ENCODE results near the gene ZC3H7A.
A peak's percentile ranks its signal among the peaks of the same experiment; 100 is the strongest.
"Not testable (repeated sequence)": the region's sequence is repeated elsewhere in the genome, so short reads cannot be mapped to it uniquely, and the experiment has no call there.

Gene ZC3H7A

DNA sequence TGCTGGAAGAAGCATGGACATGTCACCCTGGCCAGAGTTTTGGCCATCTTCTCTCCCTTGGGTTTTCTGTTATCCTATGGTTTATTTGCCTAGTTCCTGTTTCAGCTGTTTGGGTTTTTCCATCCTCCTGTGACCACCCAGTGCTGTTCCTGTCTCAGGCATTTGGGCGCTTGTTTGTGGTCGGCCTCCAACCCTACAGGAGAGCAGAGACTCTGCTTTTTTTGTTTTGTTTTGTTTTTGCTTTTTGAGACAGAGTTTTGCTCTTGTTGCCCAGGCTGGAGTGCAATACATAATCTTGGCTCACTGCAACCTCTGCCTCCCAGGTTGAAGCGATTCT lies 3.3 kb upstream of the ZC3H7A start:
- no peak for DNase-seq

DNA sequence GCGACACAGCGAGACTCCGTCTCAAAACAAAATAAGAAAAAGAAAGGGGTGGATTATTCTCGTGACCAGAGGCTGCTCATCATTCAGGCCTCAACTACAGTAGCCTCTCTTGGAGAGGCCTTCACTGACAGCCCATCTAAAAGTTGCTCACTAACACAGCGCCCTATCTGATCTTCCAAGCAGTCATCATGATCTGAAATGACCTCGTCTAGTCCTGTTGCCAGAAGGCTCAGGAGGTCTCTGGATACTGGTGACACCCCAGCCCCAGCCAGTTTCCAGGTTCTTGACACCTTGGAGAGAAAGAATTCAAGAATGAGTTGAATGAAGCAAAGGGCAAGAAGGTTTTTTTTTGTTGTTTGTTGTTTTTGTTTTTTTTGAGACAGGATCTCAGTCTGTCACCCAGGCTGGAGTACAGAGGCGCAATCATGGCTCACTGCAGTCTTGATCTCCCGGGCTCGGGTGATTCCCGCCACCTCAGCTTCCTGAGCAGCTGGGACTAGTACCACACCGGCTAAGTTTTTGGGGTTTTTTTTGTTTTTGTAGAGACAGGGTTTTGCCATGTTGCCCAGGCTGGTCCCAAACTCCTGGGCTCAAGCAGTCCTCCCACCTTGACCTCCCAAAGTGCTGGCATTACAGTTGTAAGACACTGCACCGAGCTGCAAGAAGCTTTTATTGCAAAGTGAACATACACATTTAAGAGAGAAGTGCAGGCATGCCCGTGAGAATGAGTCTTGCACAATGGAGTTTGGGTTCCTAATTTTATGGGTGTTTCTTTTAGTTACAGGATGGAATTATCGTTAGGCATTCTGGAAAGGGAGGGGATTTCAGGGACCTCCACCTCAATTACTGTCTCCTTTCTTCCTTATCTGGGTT lies 2.7 kb upstream of the ZC3H7A start:
- no peak for DNase-seq

DNA sequence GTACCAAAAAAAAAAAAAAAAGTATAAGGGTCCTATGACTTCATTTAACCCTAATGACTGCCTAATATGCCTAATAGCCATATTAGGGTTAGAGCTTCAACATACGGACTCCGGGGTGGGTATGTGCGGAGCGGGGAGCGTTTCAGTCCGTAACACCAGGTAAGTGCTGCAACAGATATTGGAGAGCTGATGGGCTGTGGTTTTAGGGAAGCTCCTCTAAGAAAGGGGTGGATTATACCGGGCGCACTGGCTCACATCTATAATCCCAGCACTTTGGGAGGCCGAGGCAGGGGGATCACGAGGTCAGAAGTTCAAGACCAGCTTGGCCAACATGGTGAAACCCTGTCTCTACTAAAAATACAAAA lies 1.9 kb upstream of the ZC3H7A start:
- DNase-seq: no peak

- peak; percentile 43 for DNase-seq
Measured at GRCh38 chr16:11797957-11798299, 870 bp upstream of the ZC3H7A start.

GRCh38 chr16:11796227-11797165 lies 562 bp downstream of the ZC3H7A start:
- DNase-seq: peak; percentile 73

DNA sequence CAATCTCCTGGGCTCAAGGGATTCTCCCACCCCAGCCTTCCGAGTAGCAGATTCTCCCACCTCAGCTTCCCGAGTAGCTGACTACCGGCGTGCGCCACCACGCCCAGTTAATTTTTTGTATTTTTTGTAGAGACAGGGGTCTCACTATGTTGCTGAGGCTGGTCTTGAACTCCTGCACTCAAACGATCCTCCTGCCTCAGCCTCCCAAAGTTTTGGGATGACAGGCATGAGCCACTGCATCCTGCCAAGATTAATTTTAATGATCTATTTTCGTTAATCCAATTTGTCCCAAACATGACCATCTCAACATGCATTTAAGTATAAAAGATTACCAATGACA lies 1.2 kb downstream of the ZC3H7A start:
- no peak for DNase-seq

GRCh38 chr16:11794996-11795886 lies 1.8 kb downstream of the ZC3H7A start:
- DNase-seq: no peak

DNA sequence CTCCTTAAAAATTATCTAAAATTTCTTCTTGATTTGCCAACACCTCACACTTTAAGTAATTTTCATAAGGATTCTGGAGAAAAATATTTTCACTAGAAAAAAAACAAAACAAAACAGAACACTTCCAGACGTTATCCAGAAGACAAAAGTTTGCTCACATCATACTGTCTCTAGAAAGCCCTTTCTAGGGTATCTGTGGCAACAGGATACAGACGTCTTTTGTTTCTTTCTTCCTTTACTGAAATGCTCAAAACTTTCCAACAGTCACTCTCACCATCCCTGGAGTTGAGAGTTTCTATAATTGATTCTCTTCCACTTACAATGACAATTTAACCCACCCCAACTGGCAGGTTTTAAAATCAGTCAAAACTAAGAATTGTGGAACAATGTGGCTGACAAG lies 2.6 kb downstream of the ZC3H7A start:
- no peak for DNase-seq

- no peak for DNase-seq
Measured at GRCh38 chr16:11793840-11794239, 3.2 kb downstream of the ZC3H7A start.

DNA sequence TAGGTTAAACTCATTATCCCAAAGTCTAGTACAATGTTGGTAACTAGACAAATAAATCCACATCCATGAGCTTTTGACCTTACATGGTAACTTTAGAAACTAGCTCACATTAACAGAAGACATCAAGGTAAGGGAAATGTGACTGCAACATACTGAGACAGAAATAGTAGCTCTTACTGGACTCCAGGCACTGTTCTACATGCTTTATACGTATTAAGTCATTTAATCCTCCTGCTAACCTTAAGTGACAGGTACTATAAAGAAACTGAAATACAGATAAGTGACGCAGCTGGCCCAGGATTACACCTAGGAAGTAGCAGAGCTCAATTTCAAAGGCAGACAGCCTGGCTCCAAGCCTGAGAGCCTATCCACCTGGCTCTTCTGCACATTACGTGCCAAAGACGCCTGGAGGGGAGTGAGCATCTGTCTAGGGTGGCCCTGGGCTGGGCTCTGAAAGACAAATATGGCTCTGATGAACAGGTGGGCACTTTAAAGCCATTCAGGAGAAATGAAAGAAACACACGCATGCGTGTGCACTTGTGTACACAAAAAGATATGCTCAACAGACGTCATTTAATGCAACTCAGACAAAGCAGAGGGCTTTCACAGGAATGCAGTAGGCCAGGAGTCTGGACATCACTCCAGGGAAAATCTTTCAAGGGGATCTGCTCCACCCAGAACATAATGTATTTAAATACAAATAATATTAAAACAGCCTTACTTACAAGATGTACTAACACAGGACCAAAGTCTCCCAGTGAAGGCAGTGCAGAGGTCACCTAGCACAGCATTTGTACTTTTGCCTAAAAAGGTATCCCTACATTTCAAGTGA lies 4.4 kb downstream of the ZC3H7A start:
- DNase-seq: peak; percentile 29

DNA sequence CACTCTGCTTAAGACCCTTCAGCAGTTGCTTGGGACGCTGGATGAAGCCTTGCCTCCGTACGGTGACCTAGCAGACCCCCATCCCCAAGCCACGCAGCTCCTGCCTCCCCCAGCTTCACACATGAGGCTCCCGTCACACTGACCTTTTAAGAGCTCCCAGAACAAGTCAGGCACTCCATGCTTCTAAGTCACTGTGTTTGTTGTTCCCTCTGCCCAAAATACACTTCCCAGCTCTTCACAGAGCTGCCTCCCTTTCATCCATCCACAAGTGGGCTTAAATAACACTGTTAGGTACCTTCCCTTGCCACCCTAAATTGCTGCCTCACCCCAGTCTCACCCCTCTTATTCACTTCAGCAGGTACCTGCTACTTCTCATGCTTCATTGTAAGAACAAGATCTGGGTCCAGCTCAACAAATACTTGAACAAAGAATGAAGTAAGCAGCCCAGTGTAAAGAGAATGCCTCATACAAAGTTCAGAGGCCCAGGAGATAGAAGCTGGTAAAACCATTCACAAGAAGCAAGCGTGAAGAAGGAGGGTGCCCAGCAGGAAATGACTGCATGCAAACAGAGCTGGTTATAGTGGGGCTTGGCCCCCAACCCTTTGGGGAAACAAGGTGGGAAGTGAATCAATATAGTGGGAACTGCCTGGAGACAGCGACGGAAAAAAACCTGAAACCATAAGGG lies 5.8 kb downstream of the ZC3H7A start:
- DNase-seq: no peak

DNA sequence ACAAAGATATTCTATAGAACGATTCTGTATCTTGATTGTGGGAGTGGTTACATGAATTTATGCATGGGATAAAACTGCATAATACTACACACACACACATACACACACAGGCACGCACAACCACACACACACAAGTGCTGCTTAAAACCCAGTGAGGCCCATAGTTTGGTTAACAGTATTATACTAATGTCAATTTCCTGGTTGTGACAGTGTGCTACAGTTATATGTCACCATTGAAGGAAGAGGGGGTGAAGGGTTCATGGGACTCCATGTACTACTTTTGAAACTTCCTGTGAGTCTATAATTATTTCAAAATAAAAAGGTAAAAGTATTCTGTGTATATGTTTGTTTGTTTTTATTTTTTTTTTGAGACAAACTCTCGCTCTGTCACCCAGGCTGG lies 8.1 kb downstream of the ZC3H7A start:
- no peak for DNase-seq

DNA sequence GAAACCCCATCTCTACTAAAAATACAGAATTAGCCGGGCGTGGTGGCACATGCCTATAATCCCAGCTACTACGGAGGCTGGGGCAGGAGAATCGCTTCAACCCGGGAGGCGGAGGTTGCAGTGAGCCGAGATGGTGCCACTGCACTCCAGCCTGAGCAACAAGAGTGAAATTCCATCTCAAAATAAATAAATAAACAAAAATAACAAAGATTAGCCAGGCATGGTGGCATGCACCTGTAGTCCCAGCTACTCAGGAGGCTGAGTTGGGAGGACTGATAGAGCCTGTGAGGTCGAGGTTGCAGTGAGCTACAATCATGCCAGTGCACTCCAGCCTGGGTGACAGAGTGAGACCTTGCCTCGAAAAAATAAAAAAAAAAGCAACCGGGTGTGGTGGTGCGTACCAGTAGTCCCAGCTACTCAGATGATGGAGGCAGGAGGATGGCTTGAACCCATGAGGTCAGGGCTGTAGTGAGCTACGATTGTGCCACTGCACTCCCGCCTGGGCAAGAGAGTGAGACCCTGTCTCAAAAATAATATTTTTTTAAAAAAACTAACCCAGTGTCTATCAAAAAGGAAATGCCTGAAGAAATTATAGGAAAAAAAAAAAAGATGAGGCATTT lies 12.0 kb downstream of the ZC3H7A start:
- not testable (repeated sequence) for DNase-seq

GRCh38 chr16:11784381-11784780 lies 12.7 kb downstream of the ZC3H7A start:
- not testable (repeated sequence) for DNase-seq

DNA sequence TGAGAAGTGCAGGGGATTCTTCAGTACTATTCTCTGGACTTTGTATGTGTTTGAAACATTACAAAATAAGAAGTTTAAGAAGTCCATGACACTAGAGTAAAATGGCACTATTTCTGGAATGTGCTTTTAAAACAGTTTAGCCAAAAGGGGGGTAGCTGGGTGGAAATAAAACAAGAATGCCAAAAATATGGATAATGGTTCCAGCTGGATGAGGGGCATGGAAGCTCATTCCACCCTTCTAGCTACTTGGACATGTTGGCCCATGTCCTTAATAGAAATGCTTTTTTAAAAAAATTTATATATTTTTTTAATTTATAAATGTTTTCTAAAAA lies 13.1 kb downstream of the ZC3H7A start:
- no peak for DNase-seq

DNA sequence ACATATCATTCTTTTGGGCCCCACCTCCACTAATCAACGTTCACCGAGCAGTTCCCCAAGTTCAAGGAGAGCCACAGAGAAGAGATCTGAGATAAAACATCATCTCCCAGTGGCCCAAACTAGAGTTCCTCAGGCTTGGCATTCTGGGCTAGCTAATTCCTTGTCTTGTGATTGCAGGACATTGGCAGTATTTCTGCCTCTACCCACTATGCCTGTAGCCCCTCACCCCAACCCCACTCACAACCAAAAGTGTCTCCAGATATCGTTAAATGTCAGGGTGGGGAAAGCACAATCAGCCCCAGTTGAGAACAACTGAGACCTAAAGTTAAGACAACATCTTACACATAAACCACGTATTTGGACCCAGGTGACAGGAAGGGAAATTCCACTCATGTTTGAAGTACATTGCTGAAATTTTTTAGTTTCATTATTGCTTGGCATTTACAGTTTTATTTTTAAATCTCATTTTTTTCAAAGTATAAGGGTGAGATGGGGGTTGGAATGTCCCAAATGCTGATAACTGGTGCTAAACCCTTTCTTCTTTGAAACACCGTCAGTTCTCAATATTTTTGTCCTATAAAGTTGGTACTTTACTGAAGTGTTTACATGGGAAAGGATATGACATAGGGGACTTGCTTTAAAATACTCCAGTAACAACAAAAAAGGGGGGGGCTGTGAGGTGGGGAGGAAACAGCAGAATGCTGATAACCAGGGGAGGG lies 13.6 kb downstream of the ZC3H7A start:
- DNase-seq: no peak

DNA sequence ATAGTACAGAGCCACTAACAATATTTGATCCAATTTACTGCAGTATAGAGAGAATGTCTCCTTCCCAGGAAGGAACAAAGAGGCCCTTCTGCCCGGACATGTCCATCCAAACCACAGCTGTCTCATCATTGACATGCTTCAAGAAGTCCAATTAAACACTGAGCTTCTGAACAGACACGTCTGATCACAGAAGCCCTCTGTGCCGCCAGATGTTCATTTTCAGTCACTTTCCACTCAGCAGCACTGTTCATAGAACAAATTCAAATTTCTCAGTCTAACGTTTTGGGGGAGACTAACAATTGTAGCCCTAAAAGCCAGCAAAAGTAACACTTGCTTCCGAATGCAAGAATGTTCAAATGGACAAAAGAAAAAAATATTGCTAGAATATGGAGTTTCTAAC lies 15.3 kb downstream of the ZC3H7A start:
- DNase-seq: no peak

DNA sequence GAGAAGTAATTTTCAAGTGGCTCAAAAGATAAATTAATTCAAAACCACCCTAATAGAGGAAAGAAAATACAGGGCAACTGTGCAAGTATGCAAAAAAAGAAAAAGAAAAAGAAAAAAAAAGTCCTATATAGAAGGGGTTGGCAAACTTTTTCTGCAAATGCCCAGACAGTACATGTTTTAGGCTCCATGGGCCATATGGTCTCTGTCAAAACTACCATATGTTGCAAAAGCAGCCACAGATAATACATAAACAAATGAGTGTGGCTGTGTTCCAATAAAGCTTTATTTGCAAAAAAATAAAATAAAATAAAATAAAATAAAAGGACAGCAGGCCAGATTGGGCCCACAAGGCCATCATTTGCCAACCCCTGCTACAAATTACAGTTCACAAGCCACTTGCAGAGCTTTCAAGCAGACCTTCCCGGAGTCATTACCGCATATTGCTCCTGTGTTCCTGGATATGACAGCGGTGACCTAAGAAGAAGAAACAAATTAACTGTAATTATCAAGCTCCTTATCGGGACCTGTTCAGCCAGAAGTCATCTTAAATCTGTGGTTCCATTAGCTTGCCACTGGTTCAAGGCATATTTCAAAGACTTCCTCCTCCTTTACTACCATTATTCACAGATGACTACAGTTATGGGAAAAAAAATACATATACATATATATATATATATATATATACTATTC lies 15.9 kb downstream of the ZC3H7A start:
- DNase-seq: no peak

- DNase-seq: no peak
Measured at GRCh38 chr16:11779074-11779473, 18.0 kb downstream of the ZC3H7A start.

DNA sequence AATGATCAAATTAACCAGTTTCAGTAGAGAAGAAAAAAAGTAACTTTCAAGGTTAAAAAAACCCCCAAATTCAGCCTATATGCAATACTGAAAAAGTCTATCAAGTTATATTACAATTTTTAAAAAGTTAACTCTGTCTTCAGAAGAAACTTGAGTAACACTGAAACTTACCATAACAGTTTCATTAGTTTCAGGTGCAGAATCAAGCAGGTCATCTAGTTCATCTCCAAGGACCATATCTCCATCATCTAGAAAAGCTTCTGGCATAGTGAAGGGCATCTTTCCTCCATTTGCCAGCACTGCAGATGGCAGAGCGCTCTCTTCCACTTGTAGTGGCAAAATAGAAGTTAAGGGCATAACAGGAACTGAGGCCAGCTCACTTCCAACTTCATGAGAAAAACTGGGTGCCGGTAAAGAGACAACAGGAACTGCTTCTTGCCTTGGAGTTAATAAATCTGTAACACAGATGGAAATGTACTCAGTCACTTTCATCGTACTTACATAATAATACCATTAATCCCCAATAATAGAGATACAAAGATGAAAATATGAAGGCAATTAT lies 22.9 kb downstream of the ZC3H7A start:
- DNase-seq: no peak
